Measurements from ENCODE around the gene RFC5. TPM values are rescaled to one million over a fixed set of nuclear protein-coding genes. Genes with fewer than 3 reads are reported as not detected.

The RFC5 gene
- total and polyA plus RNA-seq, 2 of the 8 experiments (the other 6 are each of a cell fraction or from before 2014, with no cell fraction given) = 34.4 to 40.6 TPM

- H3K9me3 ChIP-seq (ENCODE audit: insufficient read depth in 2 of 2, low read depth in 1 of 2, low read length in 1 of 2) = no peaks in the 10 kb centered on the region
- no peak overlapping the region for H3K23ac ChIP-seq (ENCODE audit: insufficient read length)
- no peak overlapping the region for H3K4me2 ChIP-seq (ENCODE audit: insufficient read depth in 1 of 2, low read depth in 2 of 2, low read length in 2 of 2)
- no peak for TF ChIP-seq CHD1 (IDR thresholded peaks at IDR 0.05; ENCODE audit: low read depth, low read length)
- no peak for TF ChIP-seq KDM5A (IDR thresholded peaks at IDR 0.05; ENCODE audit: low read length)
- no peak for TF ChIP-seq ASH2L (IDR thresholded peaks at IDR 0.05; ENCODE audit: low read length)
- TF ChIP-seq ATF3 (IDR thresholded peaks at IDR 0.05; ENCODE audit: insufficient read depth, low read depth, low read length) = no peak
- no peak for TF ChIP-seq USF2 (IDR thresholded peaks at IDR 0.05; ENCODE audit: low read length)
- TF ChIP-seq KDM1A (IDR thresholded peaks at IDR 0.05; ENCODE audit: borderline replicate concordance, low read length) = no peak
- no peak for TF ChIP-seq SIRT6 (IDR thresholded peaks at IDR 0.05; ENCODE audit: low read length)
- TF ChIP-seq EGR1 (IDR thresholded peaks at IDR 0.05; ENCODE audit: borderline replicate concordance, low read depth, low read length) = no peak
- TF ChIP-seq TAF1 (IDR thresholded peaks at IDR 0.05; ENCODE audit: low read depth, low read length) = no peak
- 98% methylated on average over 4 of the region's 4 CpGs; no CpG with 5 or more reads in 1 of the 2 experiments for WGBS, 2 experiments (ENCODE audit: extremely low coverage in 1 of 2, insufficient coverage in 1 of 2, insufficient read length in 1 of 2, insufficient replicate concordance in 2 of 2, low coverage in 1 of 2, low lambda C conversion rate in 2 of 2, missing lambda C conversion rate in 1 of 2)
- H4K8ac ChIP-seq (ENCODE audit: extremely low read depth, insufficient read depth, low read length) = no peak overlapping the region
- no peak overlapping the region for H2BK20ac ChIP-seq (ENCODE audit: low read length)
- no peak overlapping the region for H3K18ac ChIP-seq (ENCODE audit: extremely low read depth, low read length)
- no peaks in the 10 kb centered on the region for H3K23me2 ChIP-seq (ENCODE audit: low read depth, low read length)
- no peak overlapping the region for H4K5ac ChIP-seq (ENCODE audit: insufficient read length, low read depth, low read length)
- no peak overlapping the region for H2BK120ac ChIP-seq (replicated peaks; ENCODE audit: low read depth, low read length)
- no peak overlapping the region for H2AK5ac ChIP-seq (ENCODE audit: low read depth, low read length)
- H2BK15ac ChIP-seq (ENCODE audit: low read length) = no peak overlapping the region
- FAIRE-seq (no peak), DNase-seq (ENCODE audit: low read depth in 1 of 2, low spot score in 2 of 2) (no peak)
- ChIA-PET CTCF (ENCODE audit: partially characterized antibody) (interaction anchor here (0.6 kb wide), 1 partner anchor 12 kb away, joined by 3 read pairs; no protein-coding TSS in a partner anchor), POLR2A (ENCODE audit: partially characterized antibody) (interaction anchor here (1.3 to 2.1 kb wide), 3 partner anchors 10 to 14 kb away, joined by 5 to 8 read pairs (median 6); no protein-coding TSS in a partner anchor)
- H4K20me1 ChIP-seq (replicated peaks in 1 of 2; ENCODE audit: control insufficient read depth in 1 of 2, insufficient read depth in 2 of 2, low read length in 2 of 2) = peaks cover 0 to 2% of the 10 kb centered on the region in 2 experiments
- H3K27me3 ChIP-seq (replicated peaks in 1 of 4; ENCODE audit: control insufficient read depth in 3 of 4, extremely low read depth in 1 of 4, insufficient read depth in 3 of 4, low read length in 3 of 4) = no peaks in the 10 kb centered on the region; a peak in 1 of 7 replicates
- no peak overlapping the region for H3K4me3 ChIP-seq (ENCODE audit: extremely low read depth in 1 of 4, insufficient read depth in 2 of 4, low read depth in 3 of 4, low read length in 4 of 4)
- no peaks in the 10 kb centered on the region for H3K79me1 ChIP-seq (ENCODE audit: low read depth, low read length)
- no peak overlapping the region for H4K91ac ChIP-seq (replicated peaks; ENCODE audit: insufficient read length, low read length)
- H3K27ac ChIP-seq (ENCODE audit: low read depth, low read length) = no peak overlapping the region
- peaks cover 7 to 54% (median 27%) of the 10 kb centered on the region in 4 experiments for H3K36me3 ChIP-seq (ENCODE audit: control insufficient read depth in 2 of 4, insufficient read depth in 4 of 4, low read length in 3 of 4)
- H2AFZ ChIP-seq (ENCODE audit: low read length) = no peak overlapping the region
- H3K79me2 ChIP-seq (ENCODE audit: control insufficient read depth in 1 of 2, insufficient read depth in 2 of 2, low read length in 2 of 2) = peaks cover 0 to 3% of the 10 kb centered on the region in 2 experiments; a peak in 2 of 4 replicates
- no peak overlapping the region for H3K56ac ChIP-seq (replicated peaks; ENCODE audit: insufficient read length, low read depth, low read length)
- H3K14ac ChIP-seq (ENCODE audit: insufficient read length) = no peak overlapping the region
- H3K4me1 ChIP-seq (replicated peaks in 1 of 4; ENCODE audit: control insufficient read depth in 3 of 4, insufficient read depth in 4 of 4, low read length in 3 of 4) = no peaks in the 10 kb centered on the region
- no peak overlapping the region for H3K4ac ChIP-seq (replicated peaks; ENCODE audit: insufficient read length, low read depth, low read length)
- no peak overlapping the region for H2BK5ac ChIP-seq (ENCODE audit: low read depth, low read length)
- H3K9ac ChIP-seq (replicated peaks in 1 of 4; ENCODE audit: extremely low read depth in 1 of 4, low read depth in 3 of 4, low read length in 3 of 4) = no peak overlapping the region
- H2BK12ac ChIP-seq (ENCODE audit: low read depth, low read length) = no peak overlapping the region
Observed at GRCh38 chr12:118046430-118046829, 29.9 kb downstream of the RFC5 start.
